ENCODE data around the gene SCUBE1.

Gene SCUBE1

GRCh38 chr22:43276321-43276720 lies 66.9 kb downstream of the SCUBE1 start (continued):
- no peak for TF ChIP-seq TSHZ2 (CRISPR knock-in tag; IDR thresholded peaks at IDR 0.05)
- TF ChIP-seq TOX (CRISPR knock-in tag; IDR thresholded peaks at IDR 0.05; ENCODE audit: borderline replicate concordance) = no peak
- no peak for TF ChIP-seq TCF4 (CRISPR knock-in tag; IDR thresholded peaks at IDR 0.05; ENCODE audit: borderline replicate concordance)

DNA sequence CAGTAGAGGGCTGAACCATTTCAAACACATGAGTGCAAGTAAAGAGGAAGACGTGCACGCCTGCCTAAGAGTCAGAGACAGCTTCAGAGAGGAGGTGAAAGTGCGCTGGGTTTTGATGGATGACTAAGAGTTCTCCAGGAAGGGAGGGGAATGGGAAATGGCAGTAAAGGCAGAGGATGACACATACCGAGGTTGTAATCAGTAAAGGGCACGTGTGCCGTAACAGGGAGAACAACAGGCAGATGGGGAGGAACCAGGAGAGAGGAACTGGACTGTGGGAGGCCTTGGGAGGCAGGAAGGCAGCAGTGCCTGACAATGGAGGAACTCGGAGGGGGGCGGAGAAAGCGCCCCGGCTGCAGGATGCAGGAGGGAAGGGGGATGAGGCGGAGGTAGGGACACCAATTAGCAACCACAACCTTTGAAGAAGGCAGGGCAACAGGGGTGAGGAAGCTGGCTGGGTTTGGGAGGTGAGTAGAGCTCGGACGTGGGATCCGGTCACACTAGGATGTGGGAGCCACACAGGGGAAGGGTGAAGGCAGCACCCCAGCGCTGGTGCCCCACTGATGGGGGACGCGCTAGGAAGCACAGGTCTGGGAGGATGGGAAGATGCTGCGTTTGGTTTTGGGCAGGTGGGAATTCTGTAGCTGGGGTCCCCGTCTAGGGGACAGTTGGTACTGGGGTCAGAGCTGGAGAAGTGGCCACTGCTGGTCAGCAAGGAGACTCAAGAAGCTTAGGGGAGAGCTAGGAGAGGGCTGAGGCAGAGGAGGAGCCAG lies 67.4 kb downstream of the SCUBE1 start:
- ATAC-seq = no peak
- TF ChIP-seq ZFP3 (CRISPR knock-in tag; IDR thresholded peaks at IDR 0.05) (peak; percentile 95), ESRRG (CRISPR knock-in tag; IDR thresholded peaks at IDR 0.05) (no peak)

GRCh38 chr22:43274595-43275240 lies 68.5 kb downstream of the SCUBE1 start:
- TF ChIP-seq RARB (CRISPR knock-in tag; IDR thresholded peaks at IDR 0.05) (no peak), TCF4 (CRISPR knock-in tag; IDR thresholded peaks at IDR 0.05; ENCODE audit: borderline replicate concordance) (no peak), PATZ1 (CRISPR knock-in tag; IDR thresholded peaks at IDR 0.05; ENCODE audit: borderline replicate concordance) (no peak), CSDC2 (CRISPR knock-in tag; IDR thresholded peaks at IDR 0.05) (no peak), ZNF565 (CRISPR knock-in tag; conservative IDR thresholded peaks at IDR 0.05; ENCODE audit: low read depth) (no peak), TOX (CRISPR knock-in tag; IDR thresholded peaks at IDR 0.05; ENCODE audit: borderline replicate concordance) (no peak), SNAI2 (CRISPR knock-in tag; IDR thresholded peaks at IDR 0.05) (no peak), ARNTL (CRISPR knock-in tag; IDR thresholded peaks at IDR 0.05; ENCODE audit: borderline replicate concordance, low read depth) (no peak), ISL1 (CRISPR knock-in tag; IDR thresholded peaks at IDR 0.05) (no peak), ZFP30 (CRISPR knock-in tag; IDR thresholded peaks at IDR 0.05) (no peak), GLIS3 (CRISPR knock-in tag; IDR thresholded peaks at IDR 0.05) (no peak), ZNF8 (CRISPR knock-in tag; IDR thresholded peaks at IDR 0.05) (no peak), ZFP3 (CRISPR knock-in tag; IDR thresholded peaks at IDR 0.05) (no peak), PPARA (CRISPR knock-in tag; IDR thresholded peaks at IDR 0.05; ENCODE audit: borderline replicate concordance) (no peak), TSHZ2 (CRISPR knock-in tag; IDR thresholded peaks at IDR 0.05) (no peak), OSR1 (CRISPR knock-in tag; IDR thresholded peaks at IDR 0.05) (no peak), BACH2 (CRISPR knock-in tag; IDR thresholded peaks at IDR 0.05; ENCODE audit: borderline replicate concordance) (no peak)
- TF ChIP-seq, protein P1, sequence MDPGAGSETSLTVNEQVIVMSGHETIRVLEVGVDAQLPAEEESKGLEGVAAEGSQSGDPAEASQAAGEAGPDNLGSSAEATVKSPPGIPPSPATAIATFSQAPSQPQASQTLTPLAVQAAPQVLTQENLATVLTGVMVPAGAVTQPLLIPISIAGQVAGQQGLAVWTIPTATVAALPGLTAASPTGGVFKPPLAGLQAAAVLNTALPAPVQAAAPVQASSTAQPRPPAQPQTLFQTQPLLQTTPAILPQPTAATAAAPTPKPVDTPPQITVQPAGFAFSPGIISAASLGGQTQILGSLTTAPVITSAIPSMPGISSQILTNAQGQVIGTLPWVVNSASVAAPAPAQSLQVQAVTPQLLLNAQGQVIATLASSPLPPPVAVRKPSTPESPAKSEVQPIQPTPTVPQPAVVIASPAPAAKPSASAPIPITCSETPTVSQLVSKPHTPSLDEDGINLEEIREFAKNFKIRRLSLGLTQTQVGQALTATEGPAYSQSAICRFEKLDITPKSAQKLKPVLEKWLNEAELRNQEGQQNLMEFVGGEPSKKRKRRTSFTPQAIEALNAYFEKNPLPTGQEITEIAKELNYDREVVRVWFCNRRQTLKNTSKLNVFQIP (CRISPR knock-in tag; IDR thresholded peaks at IDR 0.05; ENCODE audit: borderline replicate concordance, low read depth) = no peak
- TF ChIP-seq, protein P2, sequence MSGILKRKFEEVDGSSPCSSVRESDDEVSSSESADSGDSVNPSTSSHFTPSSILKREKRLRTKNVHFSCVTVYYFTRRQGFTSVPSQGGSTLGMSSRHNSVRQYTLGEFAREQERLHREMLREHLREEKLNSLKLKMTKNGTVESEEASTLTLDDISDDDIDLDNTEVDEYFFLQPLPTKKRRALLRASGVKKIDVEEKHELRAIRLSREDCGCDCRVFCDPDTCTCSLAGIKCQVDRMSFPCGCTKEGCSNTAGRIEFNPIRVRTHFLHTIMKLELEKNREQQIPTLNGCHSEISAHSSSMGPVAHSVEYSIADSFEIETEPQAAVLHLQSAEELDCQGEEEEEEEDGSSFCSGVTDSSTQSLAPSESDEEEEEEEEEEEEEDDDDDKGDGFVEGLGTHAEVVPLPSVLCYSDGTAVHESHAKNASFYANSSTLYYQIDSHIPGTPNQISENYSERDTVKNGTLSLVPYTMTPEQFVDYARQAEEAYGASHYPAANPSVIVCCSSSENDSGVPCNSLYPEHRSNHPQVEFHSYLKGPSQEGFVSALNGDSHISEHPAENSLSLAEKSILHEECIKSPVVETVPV (CRISPR knock-in tag; IDR thresholded peaks at IDR 0.05) = no peak
- TF ChIP-seq, protein P3, sequence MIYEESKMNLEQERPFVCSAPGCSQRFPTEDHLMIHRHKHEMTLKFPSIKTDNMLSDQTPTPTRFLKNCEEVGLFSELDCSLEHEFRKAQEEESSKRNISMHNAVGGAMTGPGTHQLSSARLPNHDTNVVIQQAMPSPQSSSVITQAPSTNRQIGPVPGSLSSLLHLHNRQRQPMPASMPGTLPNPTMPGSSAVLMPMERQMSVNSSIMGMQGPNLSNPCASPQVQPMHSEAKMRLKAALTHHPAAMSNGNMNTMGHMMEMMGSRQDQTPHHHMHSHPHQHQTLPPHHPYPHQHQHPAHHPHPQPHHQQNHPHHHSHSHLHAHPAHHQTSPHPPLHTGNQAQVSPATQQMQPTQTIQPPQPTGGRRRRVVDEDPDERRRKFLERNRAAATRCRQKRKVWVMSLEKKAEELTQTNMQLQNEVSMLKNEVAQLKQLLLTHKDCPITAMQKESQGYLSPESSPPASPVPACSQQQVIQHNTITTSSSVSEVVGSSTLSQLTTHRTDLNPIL (CRISPR knock-in tag; IDR thresholded peaks at IDR 0.05; ENCODE audit: low read depth) = no peak
- ATAC-seq = no peak

Data from SK-N-SH treated with all-trans-retinoic acid at 6 μM for 48 hours (cell line).